NCI-H1048 (cell line): Measurements from ENCODE around the gene KCNJ2.

ENCODE experiments used
- DNase-seq: peaks from one replicate; lab custom pipeline; 2025; lab: John Stamatoyannopoulos, UW

The KCNJ2 gene

GRCh38 chr17:70159980-70160379 is 9.4 kb upstream of the KCNJ2 start:
- no peak for DNase-seq

DNA sequence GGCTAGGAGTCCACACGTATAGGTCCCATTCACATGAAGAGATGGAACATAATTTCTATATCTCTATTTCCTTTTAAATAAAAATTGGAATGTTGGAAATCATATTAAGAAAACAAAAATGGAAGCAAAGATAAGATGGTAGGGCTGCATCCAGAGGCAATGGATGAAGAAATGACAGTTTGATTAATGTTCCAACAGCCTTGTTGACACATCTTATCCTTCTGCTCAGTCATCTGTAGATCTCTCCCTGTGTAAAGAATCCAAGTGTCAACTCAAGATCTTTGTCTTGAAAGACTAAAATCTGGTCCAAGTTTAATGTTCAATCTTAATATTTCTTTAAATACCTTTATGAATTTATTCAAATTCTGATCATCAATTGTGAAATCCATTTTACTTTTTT is 7.8 kb upstream of the KCNJ2 start:
- DNase-seq: no peak

- no peak for DNase-seq
These were observed 3.9 kb upstream of the KCNJ2 start for GRCh38 chr17:70165383-70165782.

- DNase-seq: no peak
These were observed 2.7 kb upstream of the KCNJ2 start for GRCh38 chr17:70166615-70167014.

DNA sequence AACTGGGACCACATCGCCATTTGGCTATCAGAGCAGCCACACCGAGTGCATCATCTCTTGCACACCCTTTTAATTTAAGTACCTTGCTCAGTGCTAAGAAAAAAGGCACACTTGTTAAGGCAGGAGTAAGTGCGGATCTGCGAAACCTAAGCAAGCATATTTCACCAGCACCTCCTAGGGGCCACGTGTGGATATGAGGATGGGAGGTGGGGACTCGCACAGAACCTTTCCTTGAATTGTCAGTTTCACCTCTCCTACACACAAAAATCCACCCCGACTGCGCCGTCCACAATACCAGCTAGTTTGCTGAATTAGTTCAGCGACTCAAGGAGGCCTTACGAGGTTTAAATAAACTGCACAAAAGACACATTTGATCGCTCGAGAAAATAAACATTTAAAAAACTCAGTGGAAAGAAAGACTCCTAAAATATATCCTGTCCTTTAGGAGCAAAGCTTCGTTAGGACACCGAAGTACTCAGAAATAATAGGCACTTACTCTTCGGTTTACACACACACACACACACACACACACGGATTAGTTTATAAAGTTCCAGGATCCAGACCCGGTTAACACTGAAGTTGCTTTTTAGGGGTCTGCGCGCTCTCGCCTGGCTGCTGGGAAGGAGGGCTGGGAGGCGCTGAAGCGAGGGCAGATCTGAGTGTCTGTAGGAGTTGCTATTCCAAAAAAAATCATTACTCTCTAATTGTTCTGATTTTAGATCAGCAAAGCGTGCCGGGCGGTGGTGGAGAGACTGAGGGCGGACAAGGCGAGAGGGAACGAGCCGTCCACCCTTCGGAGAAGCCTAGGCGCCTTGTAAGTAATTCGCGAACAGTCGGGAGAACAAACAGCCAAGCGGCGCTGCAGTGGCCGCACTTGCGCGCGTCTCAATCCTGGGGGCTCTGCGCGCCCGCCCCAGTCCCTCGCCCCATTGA is 1.0 kb upstream of the KCNJ2 start:
- DNase-seq: no peak

DNA sequence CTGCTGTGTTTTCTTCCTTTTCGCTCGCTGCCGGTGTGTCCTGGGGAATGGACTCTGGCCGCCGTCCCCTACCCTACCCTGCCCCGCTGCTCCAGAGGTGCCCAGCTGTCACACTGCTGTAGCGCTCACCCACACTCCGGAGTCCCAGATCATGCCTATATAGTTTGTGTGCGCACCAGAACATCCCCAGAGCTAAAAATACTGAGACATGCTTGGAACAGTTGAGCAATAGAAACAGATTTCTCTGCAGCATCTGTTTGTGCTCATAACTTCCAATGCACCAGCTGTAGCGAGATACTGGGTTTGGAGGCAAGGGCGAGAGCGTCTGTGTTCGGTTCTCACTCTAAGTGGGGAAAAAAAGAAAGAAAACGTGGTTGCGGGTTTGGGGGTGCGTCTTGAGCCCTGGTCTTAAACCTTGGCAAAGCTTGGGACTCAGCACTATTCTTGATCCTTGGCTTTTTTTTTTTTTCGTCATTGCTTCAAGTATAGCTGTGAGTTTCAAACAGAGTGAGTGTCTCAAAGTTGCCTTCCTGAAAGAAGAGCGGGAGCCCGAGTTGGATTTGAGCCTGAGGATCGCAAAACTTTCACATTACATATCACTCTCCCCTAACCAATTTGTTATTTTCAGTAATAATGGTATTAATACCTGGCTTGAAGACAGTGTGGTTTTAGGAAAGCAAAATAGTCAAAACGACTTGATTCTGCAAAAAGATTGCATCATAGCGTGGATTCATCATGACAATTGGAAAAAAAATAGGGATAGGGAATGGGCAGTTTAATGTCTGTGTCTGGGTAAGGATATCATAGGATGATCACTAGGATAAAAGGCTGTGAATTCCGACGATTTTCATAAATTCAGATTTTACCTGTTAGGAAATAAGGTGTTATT is 621 bp downstream of the KCNJ2 start:
- DNase-seq: no peak

DNA sequence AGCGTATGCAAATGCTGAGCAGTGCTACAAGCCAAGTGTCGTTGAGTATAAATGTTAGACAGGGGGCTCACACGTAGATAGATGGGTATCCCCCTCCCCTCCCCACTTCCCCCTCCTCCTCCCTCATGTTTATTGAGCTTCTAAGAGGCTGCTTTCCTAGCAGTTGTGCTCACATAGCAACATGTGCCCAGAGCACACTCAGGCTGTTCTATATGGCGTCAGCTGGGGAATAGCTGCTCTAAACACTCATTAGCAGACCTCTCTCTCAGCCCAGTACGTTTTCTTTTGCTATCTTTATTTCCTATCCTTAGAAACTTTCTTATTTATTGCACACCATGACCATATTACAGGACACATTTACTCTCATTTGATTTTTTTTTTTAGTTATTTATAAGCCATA is 1.8 kb downstream of the KCNJ2 start:
- DNase-seq: no peak

GRCh38 chr17:70172449-70172848 is 3.1 kb downstream of the KCNJ2 start:
- no peak for DNase-seq

DNA sequence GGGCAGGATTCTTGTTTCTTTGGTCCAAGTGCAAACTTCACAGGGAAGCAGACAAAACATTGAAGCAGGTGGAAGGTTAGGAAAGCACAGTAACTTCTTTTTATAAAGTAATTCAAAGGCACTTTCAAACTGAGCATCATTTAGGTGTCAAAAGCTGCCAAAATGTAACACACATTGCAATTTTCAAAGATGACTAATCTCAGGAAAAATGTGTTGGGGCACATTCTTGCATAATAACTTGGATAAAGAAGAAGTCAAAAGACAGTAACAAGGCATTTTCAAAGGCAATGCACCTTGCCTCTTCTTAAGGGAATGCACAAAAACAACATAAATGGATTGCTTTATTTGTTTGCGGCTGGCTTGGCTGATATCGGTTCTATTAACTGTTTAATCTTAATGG is 3.6 kb downstream of the KCNJ2 start:
- no peak for DNase-seq

- DNase-seq: no peak
These were observed 4.3 kb downstream of the KCNJ2 start for GRCh38 chr17:70173681-70174080.

GRCh38 chr17:70181376-70181775 is 12.0 kb downstream of the KCNJ2 start:
- no peak for DNase-seq

GRCh38 chr17:70181866-70182265 is 12.5 kb downstream of the KCNJ2 start:
- no peak for DNase-seq

DNA sequence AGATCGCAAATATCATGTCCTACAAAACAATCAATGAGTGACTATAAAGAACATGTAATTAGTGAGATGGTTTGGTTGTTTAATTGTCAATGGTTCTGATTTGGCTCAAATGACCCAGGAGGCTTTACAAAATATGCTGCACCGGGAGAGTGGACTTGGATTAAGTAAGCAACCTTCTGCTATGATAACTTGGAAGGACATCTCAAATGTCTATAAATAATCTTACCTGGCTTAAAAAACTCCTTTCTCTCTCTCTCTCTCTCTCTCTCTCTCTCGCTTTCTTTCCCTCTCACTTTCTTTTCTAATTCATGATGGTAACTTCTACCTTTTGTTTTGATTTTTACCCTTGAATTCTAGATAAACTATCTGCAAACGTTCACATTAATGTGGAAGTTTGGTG is 14.2 kb downstream of the KCNJ2 start:
- no peak for DNase-seq

DNA sequence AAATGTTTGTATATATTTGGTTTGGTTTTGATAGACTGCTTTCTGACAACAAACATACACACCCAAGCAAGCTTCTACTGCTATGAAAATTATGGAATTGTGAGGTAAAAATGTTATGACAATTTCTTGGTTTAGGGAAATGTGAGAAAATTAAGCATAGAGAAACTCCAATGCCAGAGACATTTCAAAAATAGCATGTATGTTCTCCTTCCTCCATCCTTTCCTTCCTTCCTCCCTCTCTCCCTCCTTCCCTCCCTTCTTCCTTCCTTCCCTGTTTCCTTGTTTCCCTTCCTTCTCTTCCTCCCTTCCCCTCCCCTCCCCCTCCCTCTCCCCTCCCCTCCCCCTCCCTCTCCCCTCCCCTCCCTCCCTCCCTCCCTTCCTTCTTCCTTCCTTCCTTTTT is 14.9 kb downstream of the KCNJ2 start:
- no peak for DNase-seq

DNA sequence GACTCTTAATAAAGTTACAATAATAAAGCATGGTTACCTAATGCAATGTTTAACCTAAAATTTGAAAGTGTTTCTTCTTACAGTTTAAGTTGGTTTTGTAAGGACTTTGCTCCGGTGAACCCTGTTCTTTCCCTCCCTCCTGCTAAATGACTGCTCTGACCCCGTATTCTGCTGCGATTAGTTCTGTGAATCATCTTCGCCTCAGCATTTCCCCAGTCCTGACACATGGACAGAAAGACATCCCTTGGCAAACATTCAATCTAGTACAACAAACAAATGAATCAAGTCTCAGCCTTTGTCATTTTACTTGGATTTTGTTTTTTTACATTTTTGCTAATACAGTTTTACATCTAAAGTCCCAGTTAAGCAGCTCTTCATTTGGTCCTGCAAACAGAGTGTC is 15.4 kb downstream of the KCNJ2 start:
- DNase-seq: no peak

DNA sequence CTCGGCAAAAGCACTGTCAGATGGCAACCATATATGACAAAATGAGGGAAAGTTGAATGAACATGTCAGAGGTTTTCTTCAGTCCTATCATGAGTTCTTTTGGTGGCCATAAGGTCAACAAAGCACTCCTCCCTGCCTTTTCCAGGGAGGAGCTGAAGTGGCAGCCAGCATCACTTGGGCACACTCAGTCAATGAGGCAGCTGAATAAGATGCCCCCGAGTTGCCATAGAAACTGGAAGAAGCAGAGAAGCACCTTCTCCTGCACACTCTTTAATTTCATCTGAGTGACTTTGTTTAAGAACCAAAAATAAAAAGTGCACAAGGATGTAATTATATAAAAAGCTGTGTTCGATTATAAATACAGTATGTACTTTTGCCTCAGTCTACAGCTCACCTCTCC is 16.0 kb downstream of the KCNJ2 start:
- DNase-seq: no peak

GRCh38 chr17:70187383-70187782 is 18.1 kb downstream of the KCNJ2 start:
- DNase-seq: no peak

DNA sequence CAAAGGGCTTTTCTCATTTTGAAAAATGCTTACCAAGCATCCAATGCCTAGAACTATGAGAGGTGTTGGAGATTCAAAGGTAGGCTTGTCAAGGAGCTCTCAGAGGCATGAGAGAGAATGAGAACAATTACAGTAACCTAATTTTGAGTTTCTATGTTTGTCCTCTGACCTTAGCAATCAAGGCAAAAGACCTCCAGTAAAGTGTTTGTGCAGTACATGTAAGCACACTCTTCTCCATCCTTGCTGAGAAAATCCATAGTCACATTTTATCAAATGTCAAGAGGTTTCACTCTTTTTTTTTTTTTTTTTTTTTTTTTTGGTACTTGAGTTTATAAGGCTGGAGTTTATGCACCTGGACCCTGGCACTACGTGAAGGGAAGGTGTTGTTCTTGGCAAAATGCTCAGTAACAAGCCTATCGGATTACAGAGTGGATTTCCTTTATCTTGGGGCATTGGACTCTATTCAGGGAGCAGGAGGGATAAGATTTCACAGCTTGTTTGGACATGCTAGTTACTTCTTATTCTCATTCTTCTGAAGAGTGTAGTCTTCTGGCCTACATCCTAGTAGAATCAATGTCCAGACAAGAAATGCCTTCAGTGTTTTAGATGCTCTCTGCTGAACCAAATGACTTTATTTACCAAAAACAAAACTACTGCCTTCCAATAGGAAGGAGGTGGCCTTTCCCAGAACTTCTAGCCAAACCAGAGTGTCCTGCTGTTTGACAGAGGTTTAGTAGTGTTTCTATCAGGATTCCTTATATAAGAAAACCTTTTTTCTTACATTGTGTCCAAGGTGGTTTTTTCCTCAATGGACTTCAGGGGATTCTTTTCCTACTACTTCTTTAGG is 21.9 kb downstream of the KCNJ2 start:
- no peak for DNase-seq

GRCh38 chr17:70195091-70195490 is 25.8 kb downstream of the KCNJ2 start:
- DNase-seq: no peak

GRCh38 chr17:70201872-70202419 is 32.6 kb downstream of the KCNJ2 start:
- DNase-seq: no peak

GRCh38 chr17:70202840-70203239 is 33.5 kb downstream of the KCNJ2 start:
- no peak for DNase-seq

DNA sequence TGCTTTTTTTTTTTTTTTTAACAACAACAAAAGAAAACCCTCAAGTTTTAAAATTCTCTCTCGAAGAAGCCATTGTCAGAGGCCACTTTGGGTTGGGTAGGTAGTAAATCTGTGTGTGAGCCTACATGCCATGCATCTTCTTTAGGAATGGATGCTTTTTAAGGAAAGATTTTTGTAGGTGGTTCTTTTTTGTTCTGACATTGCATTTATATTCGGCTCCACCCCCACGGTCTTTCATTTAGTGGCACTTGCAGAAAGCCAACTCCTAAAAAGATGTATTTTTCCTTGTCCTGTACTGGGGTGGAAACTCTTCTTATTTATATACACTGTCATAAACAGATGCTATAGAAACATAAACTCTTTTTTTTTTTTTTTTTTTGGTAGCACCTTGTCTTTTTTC is 35.1 kb downstream of the KCNJ2 start:
- DNase-seq: no peak
